ENCODE data around the gene ENPP7. TPM values are rescaled to one million over a fixed set of nuclear protein-coding genes. Genes with fewer than 3 reads are reported as not detected.

Gene ENPP7
- total and polyA plus RNA-seq, 5 donors from 2014 or later = 0.08 TPM; not detected in 4

DNA sequence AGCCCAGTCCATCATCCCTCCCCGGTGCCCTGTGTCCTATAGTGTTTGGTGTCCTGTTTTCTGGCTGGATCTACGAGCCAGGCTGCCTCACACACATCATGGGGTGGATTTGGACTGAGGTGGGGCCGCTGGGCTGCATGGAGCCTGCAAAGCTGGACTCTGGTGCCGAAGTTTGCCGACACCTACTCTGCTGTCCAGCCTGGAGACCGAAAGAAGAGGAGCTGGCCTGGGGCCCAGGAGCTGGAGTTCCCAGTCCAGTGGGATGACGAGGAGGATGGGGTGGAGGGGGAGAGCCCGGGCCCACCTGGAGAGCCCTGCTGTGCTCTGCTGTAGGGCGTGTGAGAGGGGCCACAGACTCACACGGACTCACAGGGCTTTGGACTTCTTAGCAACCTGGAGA lies 40.3 kb upstream of the ENPP7 start:
- ATAC-seq (ENCODE audit: low read depth in 2 of 2) (no peak), DNase-seq (no peak)
- Mint-ChIP-seq H3K4me1 (no peaks in the 10 kb centered on the region), H3K4me3 (peak overlapping the region in 1 of 4 donors; percentile 1), H3K27ac (no peak overlapping the region), H3K27me3 (peaks cover 5% of the 10 kb centered on the region), H3K9me3 (no peaks in the 10 kb centered on the region), H3K36me3 (no peaks in the 10 kb centered on the region)
- Histone ChIP-seq H3K9me3 (ENCODE audit: control insufficient read depth in 2 of 2, low read length in 2 of 2) (no peaks in the 10 kb centered on the region), H3K4me3 (ENCODE audit: low read depth, low read length) (no peak overlapping the region), H3K36me3 (ENCODE audit: control insufficient read depth, insufficient read depth, low read length) (no peaks in the 10 kb centered on the region), H3K4me1 (ENCODE audit: control insufficient read depth, insufficient read depth, low read length, poor library complexity, severe bottlenecking) (no peaks in the 10 kb centered on the region), H3K27ac (ENCODE audit: insufficient read depth, low read length, poor library complexity, severe bottlenecking) (no peak overlapping the region), H3K27me3 (ENCODE audit: control insufficient read depth, insufficient read depth, low read length) (no peaks in the 10 kb centered on the region)

DNA sequence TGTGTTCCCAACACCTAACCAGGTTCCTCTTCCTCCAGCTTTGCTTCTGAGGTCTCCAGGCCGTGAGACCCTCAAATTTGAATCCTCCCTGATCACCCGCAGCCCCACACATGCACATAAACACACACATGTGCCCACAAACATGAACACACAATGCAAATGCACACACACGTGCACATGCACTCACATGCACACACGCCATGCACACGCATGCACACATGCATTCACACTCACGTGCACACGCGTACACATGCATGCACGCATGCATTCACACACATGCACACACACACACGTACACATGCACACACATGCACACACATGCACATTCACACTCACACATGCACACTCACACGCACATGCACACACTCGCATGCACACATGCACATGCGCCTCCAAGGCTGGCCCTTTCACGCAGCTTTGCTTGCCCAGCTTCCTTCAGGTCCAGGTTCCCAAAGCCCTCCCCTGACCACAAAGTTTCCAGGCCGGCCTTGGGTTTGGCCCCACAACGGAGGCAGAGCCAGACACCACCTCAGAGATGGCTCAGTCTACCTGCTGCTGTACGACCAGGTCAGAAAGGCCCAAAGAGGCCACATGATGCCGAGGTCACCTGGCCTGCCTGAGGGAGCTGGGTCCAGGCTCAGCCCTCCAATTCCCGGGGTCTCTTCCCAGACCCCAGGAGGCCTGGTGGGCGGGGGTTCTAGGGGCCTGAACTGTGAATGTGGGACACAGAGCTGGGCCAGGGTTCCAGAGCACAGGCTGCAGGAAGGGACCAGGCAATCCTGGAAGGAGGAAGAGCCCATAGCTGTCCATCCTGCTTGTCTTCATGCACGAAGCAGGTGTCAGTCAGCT lies 39.5 kb upstream of the ENPP7 start:
- DNase-seq = no peak
- ATAC-seq (ENCODE audit: low read depth in 2 of 2) = no peak
- Mint-ChIP-seq H3K4me1 (no peaks in the 10 kb centered on the region), H3K27ac (no peak overlapping the region), H3K9me3 (no peaks in the 10 kb centered on the region), H3K27me3 (peaks cover 10% of the 10 kb centered on the region), H3K4me3 (no peak overlapping the region), H3K36me3 (no peaks in the 10 kb centered on the region)
- H3K4me3 ChIP-seq (ENCODE audit: low read depth, low read length) = no peak overlapping the region
- no peaks in the 10 kb centered on the region for H3K27me3 ChIP-seq (ENCODE audit: control insufficient read depth, insufficient read depth, low read length)
- no peak overlapping the region for H3K27ac ChIP-seq (ENCODE audit: insufficient read depth, low read length, poor library complexity, severe bottlenecking)
- no peaks in the 10 kb centered on the region for H3K4me1 ChIP-seq (ENCODE audit: control insufficient read depth, insufficient read depth, low read length, poor library complexity, severe bottlenecking)
- no peaks in the 10 kb centered on the region for H3K9me3 ChIP-seq (ENCODE audit: control insufficient read depth in 2 of 2, low read length in 2 of 2)
- H3K36me3 ChIP-seq (ENCODE audit: control insufficient read depth, insufficient read depth, low read length) = no peaks in the 10 kb centered on the region

DNA sequence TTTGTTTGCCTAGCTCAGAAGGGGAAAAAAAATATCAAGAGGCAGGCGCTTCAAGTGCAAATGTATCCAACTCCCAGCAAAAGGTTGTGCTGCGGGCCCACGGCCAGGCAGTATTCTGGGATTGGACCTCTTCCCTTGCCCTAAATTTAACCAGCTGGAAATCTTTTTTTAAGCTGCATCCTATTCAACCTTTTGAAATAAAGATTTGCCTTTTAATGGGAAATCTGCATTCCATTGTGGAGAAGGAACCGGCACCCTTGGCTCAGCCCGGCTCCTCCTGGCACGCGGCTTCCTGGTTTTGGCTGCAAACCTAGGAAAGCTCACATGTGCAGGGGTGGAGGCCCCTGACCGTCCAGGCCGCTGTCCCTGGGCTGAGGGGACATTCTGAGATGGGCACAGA lies 38.8 kb upstream of the ENPP7 start:
- Histone ChIP-seq H3K4me3 (ENCODE audit: low read depth, low read length) (no peak overlapping the region), H3K27me3 (ENCODE audit: control insufficient read depth, insufficient read depth, low read length) (no peaks in the 10 kb centered on the region), H3K36me3 (ENCODE audit: control insufficient read depth, insufficient read depth, low read length) (no peaks in the 10 kb centered on the region), H3K27ac (ENCODE audit: insufficient read depth, low read length, poor library complexity, severe bottlenecking) (no peak overlapping the region), H3K9me3 (ENCODE audit: control insufficient read depth in 2 of 2, low read length in 2 of 2) (no peaks in the 10 kb centered on the region), H3K4me1 (ENCODE audit: control insufficient read depth, insufficient read depth, low read length, poor library complexity, severe bottlenecking) (no peaks in the 10 kb centered on the region)
- Mint-ChIP-seq H3K36me3 (no peaks in the 10 kb centered on the region), H3K4me3 (no peak overlapping the region), H3K9me3 (no peaks in the 10 kb centered on the region), H3K27ac (no peak overlapping the region), H3K27me3 (peaks cover 10% of the 10 kb centered on the region), H3K4me1 (no peaks in the 10 kb centered on the region)
- no peak for ATAC-seq (ENCODE audit: low read depth in 2 of 2)
- DNase-seq = no peak

DNA sequence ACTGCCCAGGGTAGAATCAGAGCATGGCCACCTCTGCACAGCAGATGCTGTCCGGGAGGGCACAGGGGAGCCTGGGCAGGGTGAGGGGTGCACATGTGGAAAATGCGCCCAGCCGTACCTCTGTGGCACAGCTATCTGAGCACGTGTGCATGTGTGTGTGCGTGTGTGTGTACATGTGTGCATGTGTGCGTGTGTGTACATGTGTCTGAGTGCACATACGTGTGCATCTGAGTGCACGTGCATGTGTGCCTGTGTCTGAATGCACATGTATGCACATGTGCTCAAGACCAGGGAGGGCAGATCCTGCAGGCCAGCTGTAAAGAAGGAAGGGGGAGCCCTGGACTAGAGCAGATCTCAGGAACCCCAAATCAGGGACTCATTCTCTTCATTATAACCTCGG lies 37.3 kb upstream of the ENPP7 start:
- peaks cover 20% of the 10 kb centered on the region for H3K27me3 Mint-ChIP-seq

DNA sequence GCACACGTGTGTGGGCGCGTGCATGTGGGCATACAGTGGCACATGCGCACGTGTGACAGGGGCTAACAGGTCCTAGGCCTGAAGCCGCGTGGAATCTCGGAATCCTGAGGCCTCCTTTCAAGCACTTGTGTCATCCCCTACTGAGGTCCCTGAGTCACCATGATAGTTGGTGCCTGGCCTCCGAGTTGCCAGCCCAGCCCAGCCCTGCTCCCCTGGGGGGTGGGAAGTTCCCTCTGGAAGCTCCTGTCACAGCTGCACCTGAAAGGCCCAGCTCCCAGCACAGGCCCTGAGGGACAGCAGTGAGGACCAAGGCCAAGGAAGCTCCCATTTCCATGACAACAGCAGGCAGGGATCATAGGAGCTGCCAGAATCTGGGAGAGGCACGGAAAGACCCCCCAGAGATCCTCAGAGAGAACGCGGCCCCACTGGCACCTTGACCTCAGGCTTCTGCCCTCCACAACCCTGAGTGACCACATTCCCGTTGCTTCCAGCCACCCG lies 35.4 kb upstream of the ENPP7 start:
- peaks cover 20% of the 10 kb centered on the region for H3K27me3 Mint-ChIP-seq
- no peaks in the 10 kb centered on the region for H3K9me3 ChIP-seq (ENCODE audit: control insufficient read depth in 2 of 2, low read length in 2 of 2)
- no peak overlapping the region for H3K27ac Mint-ChIP-seq
- H3K4me3 ChIP-seq (ENCODE audit: low read depth, low read length) = no peak overlapping the region
- no peak overlapping the region for H3K27ac ChIP-seq (ENCODE audit: insufficient read depth, low read length, poor library complexity, severe bottlenecking)
- DNase-seq (no peak), ATAC-seq (ENCODE audit: low read depth in 2 of 2) (no peak)
- peaks cover 0 to 3% (median 0%) of the 10 kb centered on the region in 4 donors for H3K4me1 Mint-ChIP-seq
- no peaks in the 10 kb centered on the region for H3K27me3 ChIP-seq (ENCODE audit: control insufficient read depth, insufficient read depth, low read length)
- H3K4me3 Mint-ChIP-seq = no peak overlapping the region
- H3K36me3 Mint-ChIP-seq = no peaks in the 10 kb centered on the region
- no peaks in the 10 kb centered on the region for H3K36me3 ChIP-seq (ENCODE audit: control insufficient read depth, insufficient read depth, low read length)
- H3K4me1 ChIP-seq (ENCODE audit: control insufficient read depth, insufficient read depth, low read length, poor library complexity, severe bottlenecking) = no peaks in the 10 kb centered on the region
- H3K9me3 Mint-ChIP-seq = no peaks in the 10 kb centered on the region

More for the DNA sequence above, 37.3 kb upstream of the ENPP7 start:
- no peaks in the 10 kb centered on the region for H3K4me1 Mint-ChIP-seq
- no peak overlapping the region for H3K4me3 ChIP-seq (ENCODE audit: low read depth, low read length)
- H3K27me3 ChIP-seq (ENCODE audit: control insufficient read depth, insufficient read depth, low read length) = no peaks in the 10 kb centered on the region
- no peaks in the 10 kb centered on the region for H3K36me3 ChIP-seq (ENCODE audit: control insufficient read depth, insufficient read depth, low read length)
- H3K4me1 ChIP-seq (ENCODE audit: control insufficient read depth, insufficient read depth, low read length, poor library complexity, severe bottlenecking) = no peaks in the 10 kb centered on the region
- no peaks in the 10 kb centered on the region for H3K9me3 Mint-ChIP-seq
- no peak overlapping the region for H3K27ac Mint-ChIP-seq
- no peaks in the 10 kb centered on the region for H3K36me3 Mint-ChIP-seq
- no peaks in the 10 kb centered on the region for H3K9me3 ChIP-seq (ENCODE audit: control insufficient read depth in 2 of 2, low read length in 2 of 2)
- no peak overlapping the region for H3K4me3 Mint-ChIP-seq
- no peak overlapping the region for H3K27ac ChIP-seq (ENCODE audit: insufficient read depth, low read length, poor library complexity, severe bottlenecking)
- ATAC-seq (ENCODE audit: low read depth in 2 of 2) (no peak), DNase-seq (no peak)

DNA sequence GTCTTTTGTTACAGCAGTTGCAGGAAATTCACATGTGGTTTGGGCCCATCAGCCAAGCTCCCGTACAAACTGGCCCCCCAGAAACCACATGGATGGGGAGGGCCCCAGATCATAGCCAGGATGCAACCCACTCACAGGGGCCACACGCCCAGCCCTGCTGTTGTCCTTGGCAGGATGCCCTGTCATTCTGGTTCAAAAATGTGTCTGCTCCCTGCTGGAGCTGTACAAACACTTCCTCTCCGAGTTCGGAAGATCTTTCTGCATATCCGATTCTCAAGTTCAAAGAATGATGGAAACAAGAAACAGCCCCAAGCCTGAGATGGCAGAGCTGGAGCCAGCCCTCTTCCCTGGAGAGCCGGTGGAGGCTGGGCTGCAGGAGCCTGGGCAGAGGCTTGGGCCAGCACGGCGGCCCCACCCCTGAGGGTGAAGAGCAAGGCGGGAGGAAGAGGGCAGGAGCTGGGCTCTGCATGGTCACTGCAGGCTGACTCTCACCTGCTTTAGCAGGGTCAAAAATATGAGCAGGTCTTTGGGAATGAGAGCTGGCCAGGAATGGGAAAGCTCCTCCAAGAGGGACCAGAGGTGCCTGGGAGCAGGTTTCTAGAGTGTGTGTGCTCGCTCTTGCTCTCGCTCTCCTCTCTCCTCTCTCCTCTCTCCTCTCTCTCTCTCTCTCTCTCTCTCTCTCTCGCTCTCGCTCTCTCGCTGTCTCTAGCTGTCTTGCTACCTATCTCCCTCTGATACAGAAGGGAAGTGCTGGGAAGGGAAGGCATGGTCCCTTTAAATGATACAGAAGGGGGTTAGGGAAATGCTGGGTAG lies 34.7 kb upstream of the ENPP7 start:
- ATAC-seq (ENCODE audit: low read depth in 2 of 2) = no peak
- no peaks in the 10 kb centered on the region for H3K27me3 ChIP-seq (ENCODE audit: control insufficient read depth, insufficient read depth, low read length)

DNA sequence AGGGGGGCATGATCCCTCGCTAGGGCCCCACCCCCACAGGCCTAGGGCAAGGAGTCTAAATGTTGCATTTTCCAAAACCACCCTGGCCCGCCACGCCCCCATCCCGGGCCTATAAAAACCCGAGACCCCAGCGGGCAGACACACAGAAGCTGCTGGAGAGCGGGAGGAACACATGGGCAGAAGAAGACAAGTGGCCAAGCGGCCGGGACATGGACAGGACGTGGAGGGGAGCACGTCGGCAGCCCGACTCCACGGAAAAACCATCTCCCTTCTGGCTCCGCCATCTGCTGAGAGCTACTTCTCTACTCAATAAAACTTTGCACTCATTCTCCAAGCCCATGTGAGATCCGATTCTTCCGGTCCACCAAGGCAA lies 34.1 kb upstream of the ENPP7 start:
- Mint-ChIP-seq H3K36me3 (no peaks in the 10 kb centered on the region), H3K9me3 (no peaks in the 10 kb centered on the region), H3K27me3 (peaks cover 20% of the 10 kb centered on the region), H3K4me3 (no peak overlapping the region), H3K27ac (no peak overlapping the region), H3K4me1 (peaks cover 0 to 3% (median 0%) of the 10 kb centered on the region in 4 donors)
- ATAC-seq (ENCODE audit: low read depth in 2 of 2) = no peak
- Histone ChIP-seq H3K27ac (ENCODE audit: insufficient read depth, low read length, poor library complexity, severe bottlenecking) (no peak overlapping the region), H3K9me3 (ENCODE audit: control insufficient read depth in 2 of 2, low read length in 2 of 2) (no peaks in the 10 kb centered on the region), H3K4me1 (ENCODE audit: control insufficient read depth, insufficient read depth, low read length, poor library complexity, severe bottlenecking) (no peaks in the 10 kb centered on the region), H3K27me3 (ENCODE audit: control insufficient read depth, insufficient read depth, low read length) (no peaks in the 10 kb centered on the region), H3K4me3 (ENCODE audit: low read depth, low read length) (no peak overlapping the region), H3K36me3 (ENCODE audit: control insufficient read depth, insufficient read depth, low read length) (no peaks in the 10 kb centered on the region)
- DNase-seq = no peak

More for the DNA sequence above, 34.7 kb upstream of the ENPP7 start:
- Mint-ChIP-seq H3K36me3 (no peaks in the 10 kb centered on the region), H3K4me3 (no peak overlapping the region), H3K9me3 (no peaks in the 10 kb centered on the region), H3K27ac (no peak overlapping the region), H3K27me3 (peaks cover 20% of the 10 kb centered on the region), H3K4me1 (peaks cover 0 to 3% (median 0%) of the 10 kb centered on the region in 4 donors)
- H3K36me3 ChIP-seq (ENCODE audit: control insufficient read depth, insufficient read depth, low read length) = no peaks in the 10 kb centered on the region
- H3K4me3 ChIP-seq (ENCODE audit: low read depth, low read length) = no peak overlapping the region
- no peak for DNase-seq
- H3K27ac ChIP-seq (ENCODE audit: insufficient read depth, low read length, poor library complexity, severe bottlenecking) = no peak overlapping the region
- no peaks in the 10 kb centered on the region for H3K4me1 ChIP-seq (ENCODE audit: control insufficient read depth, insufficient read depth, low read length, poor library complexity, severe bottlenecking)
- H3K9me3 ChIP-seq (ENCODE audit: control insufficient read depth in 2 of 2, low read length in 2 of 2) = no peaks in the 10 kb centered on the region

All from CD4-positive, CD25-positive, alpha-beta regulatory T cell (primary cell).